GM18907 (cell line): ENCODE results near the gene ANKRD65.
"Not testable (repeated sequence)": the region's sequence is repeated elsewhere in the genome, so short reads cannot be mapped to it uniquely, and the experiment has no call there.

Experiments used
- ATAC-seq: cut with Tn5 transposase; IDR thresholded peaks from one replicate; pipeline ENCODE4 v1.9.1; 2021; ENCODE audit warnings: mild to moderate bottlenecking, moderate library complexity; ENCODE audit not compliant: unreplicated experiment

ANKRD65 gene

GRCh38 chr1:1431845-1432273 is 10.8 kb upstream of the ANKRD65 start:
- ATAC-seq = no peak

GRCh38 chr1:1430992-1431844 is 10.1 kb upstream of the ANKRD65 start:
- ATAC-seq = no peak

- ATAC-seq = no peak
Measured at GRCh38 chr1:1430114-1430982, 9.3 kb upstream of the ANKRD65 start.

- ATAC-seq = no peak
Measured at GRCh38 chr1:1429671-1430073, 8.6 kb upstream of the ANKRD65 start.

GRCh38 chr1:1428967-1429366 is 7.9 kb upstream of the ANKRD65 start:
- not testable (repeated sequence) for ATAC-seq

- ATAC-seq = no peak
Measured at GRCh38 chr1:1428174-1428573, 7.1 kb upstream of the ANKRD65 start.

- no peak for ATAC-seq
Measured at GRCh38 chr1:1427820-1428148, 6.7 kb upstream of the ANKRD65 start.

- no peak for ATAC-seq
Measured at GRCh38 chr1:1427106-1427819, 6.2 kb upstream of the ANKRD65 start.

- ATAC-seq = no peak
Measured at GRCh38 chr1:1426496-1427105, 5.5 kb upstream of the ANKRD65 start.

- no peak for ATAC-seq
Measured at GRCh38 chr1:1425753-1426495, 4.8 kb upstream of the ANKRD65 start.

GRCh38 chr1:1425426-1425752 is 4.3 kb upstream of the ANKRD65 start:
- ATAC-seq = no peak

GRCh38 chr1:1424707-1425106 is 3.6 kb upstream of the ANKRD65 start:
- ATAC-seq = no peak

- ATAC-seq = no peak
Measured at GRCh38 chr1:1423245-1423597, 2.1 kb upstream of the ANKRD65 start.

GRCh38 chr1:1422465-1423244 is 1.6 kb upstream of the ANKRD65 start:
- ATAC-seq = no peak

GRCh38 chr1:1421907-1422464 is 910 bp upstream of the ANKRD65 start:
- ATAC-seq = no peak

GRCh38 chr1:1420654-1421141 is 378 bp downstream of the ANKRD65 start:
- no peak for ATAC-seq

- ATAC-seq = no peak
Measured at GRCh38 chr1:1419813-1420653, 1.0 kb downstream of the ANKRD65 start.

GRCh38 chr1:1419363-1419812 is 1.7 kb downstream of the ANKRD65 start:
- no peak for ATAC-seq
